IMR-90 (cell line): ENCODE data around the gene INO80.

Source experiments
- BHLHE40 ChIP-seq: fragments of 150-350 bp; IDR thresholded peaks from 2 replicates; pipeline ENCODE4 v1.6.1; 2016; ENCODE audit warnings: mild to moderate bottlenecking, low read depth, low read length
- CEBPB ChIP-seq: IDR thresholded peaks from 2 replicates; pipeline ENCODE4 v1.6.1; 2012; ENCODE audit warnings: low read depth, low read length, improper control_type of control experiment
- CHD1 ChIP-seq: IDR thresholded peaks from 2 replicates; pipeline ENCODE4 v1.6.1; 2012; ENCODE audit warnings: low read depth, low read length, improper control_type of control experiment
- CTCF ChIP-seq: conservative IDR thresholded peaks from 2 replicates; pipeline ENCODE4 v1.5.1; 2012; ENCODE audit warnings: mild to moderate bottlenecking, low read depth, low read length, improper control_type of control experiment
- MXI1 ChIP-seq: IDR thresholded peaks from 2 replicates; pipeline ENCODE4 v1.6.1; 2012; ENCODE audit warnings: low read depth, mild to moderate bottlenecking, low read length, moderate library complexity, borderline replicate concordance
- POLR2A ChIP-seq: IDR thresholded peaks from 2 replicates; pipeline ENCODE4 v1.6.1; 2012; ENCODE audit warnings: mild to moderate bottlenecking, low read depth, low read length
- RAD21 ChIP-seq: IDR thresholded peaks from 2 replicates; pipeline ENCODE4 v1.6.1; 2012; ENCODE audit warnings: low read length, improper control_type of control experiment
- RCOR1 ChIP-seq: IDR thresholded peaks from 2 replicates; pipeline ENCODE4 v1.6.1; 2012; ENCODE audit warnings: mild to moderate bottlenecking, low read length, improper control_type of control experiment; ENCODE audit not compliant: insufficient replicate concordance
- RFX5 ChIP-seq: IDR thresholded peaks from 2 replicates; pipeline ENCODE4 v1.8.0; 2012; ENCODE audit warnings: low read depth, mild to moderate bottlenecking, low read length, moderate library complexity
- SMC3 ChIP-seq: fragments of 150-350 bp; IDR thresholded peaks from 2 replicates; pipeline ENCODE4 v1.6.1; 2016; ENCODE audit warnings: low read depth, mild to moderate bottlenecking, antibody characterized with exemption, low read length, moderate library complexity

DNA sequence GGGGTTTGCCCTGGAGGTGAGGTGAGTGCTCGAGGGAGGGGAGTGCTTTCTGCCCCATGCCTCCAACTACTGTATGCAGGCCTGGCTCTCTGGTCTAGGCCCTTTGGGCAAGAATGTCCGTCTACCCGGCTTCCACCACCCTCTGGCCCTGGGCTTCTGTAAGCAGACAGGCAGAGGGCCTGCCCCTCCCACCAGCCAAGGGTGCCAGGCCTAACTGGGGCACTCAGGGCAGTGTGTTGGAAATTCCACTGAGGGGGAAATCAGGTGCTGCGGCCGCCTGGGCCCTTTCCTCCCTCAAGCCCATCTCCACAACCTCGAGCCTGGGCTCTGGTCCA, 177.6 kb downstream of the INO80 start:
- TF ChIP-seq CEBPB: no peak
- no peak for TF ChIP-seq MXI1
- no peak for TF ChIP-seq CTCF
- TF ChIP-seq POLR2A: no peak
- no peak for TF ChIP-seq RCOR1
- no peak for TF ChIP-seq BHLHE40
- no peak for TF ChIP-seq CHD1
- TF ChIP-seq RAD21: no peak
- TF ChIP-seq RFX5: no peak
- no peak for TF ChIP-seq SMC3
